OCI-M1 (cell line): ENCODE data around the gene KLHL3.

Experiments
- DNase-seq: peaks from one replicate; lab custom pipeline; 2025; lab: John Stamatoyannopoulos, UW

KLHL3 gene

GRCh38 chr5:137708796-137709559 lies 26.9 kb downstream of the KLHL3 start:
- no peak for DNase-seq

GRCh38 chr5:137708062-137708461 lies 27.8 kb downstream of the KLHL3 start:
- no peak for DNase-seq

- no peak for DNase-seq
Observed at GRCh38 chr5:137706841-137707240, 29.0 kb downstream of the KLHL3 start.

GRCh38 chr5:137705106-137705505 lies 30.8 kb downstream of the KLHL3 start:
- no peak for DNase-seq

- DNase-seq = no peak
Observed at GRCh38 chr5:137703565-137703964, 32.3 kb downstream of the KLHL3 start.

- no peak for DNase-seq
Observed at GRCh38 chr5:137700282-137700680, 35.6 kb downstream of the KLHL3 start.

- DNase-seq = peak; percentile 13
Observed at GRCh38 chr5:137699336-137700281, 36.3 kb downstream of the KLHL3 start.

GRCh38 chr5:137696481-137696880 lies 39.4 kb downstream of the KLHL3 start:
- DNase-seq = no peak

- DNase-seq = peak; percentile 92
Observed at GRCh38 chr5:137695651-137696428, 40.0 kb downstream of the KLHL3 start.

- DNase-seq = no peak
Observed at GRCh38 chr5:137693951-137694721, 41.8 kb downstream of the KLHL3 start.

- DNase-seq = no peak
Observed at GRCh38 chr5:137693307-137693950, 42.5 kb downstream of the KLHL3 start.

GRCh38 chr5:137689306-137689705 lies 46.6 kb downstream of the KLHL3 start:
- DNase-seq = no peak

- no peak for DNase-seq
Observed at GRCh38 chr5:137688210-137688840, 47.6 kb downstream of the KLHL3 start.

- DNase-seq = no peak
Observed at GRCh38 chr5:137684761-137685160, 51.1 kb downstream of the KLHL3 start.

GRCh38 chr5:137681191-137681590 lies 54.7 kb downstream of the KLHL3 start:
- no peak for DNase-seq

- no peak for DNase-seq
Observed at GRCh38 chr5:137679910-137680309, 56.0 kb downstream of the KLHL3 start.

- no peak for DNase-seq
Observed at GRCh38 chr5:137679195-137679594, 56.7 kb downstream of the KLHL3 start.

GRCh38 chr5:137672881-137673280 lies 63.0 kb downstream of the KLHL3 start:
- no peak for DNase-seq

- DNase-seq = no peak
Observed at GRCh38 chr5:137672001-137672400, 63.9 kb downstream of the KLHL3 start.

- no peak for DNase-seq
Observed at GRCh38 chr5:137669811-137670210, 66.1 kb downstream of the KLHL3 start.
